ENCODE results near the gene NUP98.

GRCh38 chr11:3838504-3838903 is 41.1 kb upstream of the NUP98 start:
- TF ChIP-seq POLR2A (IDR thresholded peaks at IDR 0.05; ENCODE audit: low read depth, low read length) (no peak), CTCF (IDR thresholded peaks at IDR 0.05; ENCODE audit: extremely low read depth in 1 of 2, insufficient read depth in 1 of 2, low read depth in 1 of 2, low read length in 2 of 2) (no peak)

Measured in endothelial cell of umbilical vein (primary cell).